ENCODE measurements around the gene GABRR2.

DNA sequence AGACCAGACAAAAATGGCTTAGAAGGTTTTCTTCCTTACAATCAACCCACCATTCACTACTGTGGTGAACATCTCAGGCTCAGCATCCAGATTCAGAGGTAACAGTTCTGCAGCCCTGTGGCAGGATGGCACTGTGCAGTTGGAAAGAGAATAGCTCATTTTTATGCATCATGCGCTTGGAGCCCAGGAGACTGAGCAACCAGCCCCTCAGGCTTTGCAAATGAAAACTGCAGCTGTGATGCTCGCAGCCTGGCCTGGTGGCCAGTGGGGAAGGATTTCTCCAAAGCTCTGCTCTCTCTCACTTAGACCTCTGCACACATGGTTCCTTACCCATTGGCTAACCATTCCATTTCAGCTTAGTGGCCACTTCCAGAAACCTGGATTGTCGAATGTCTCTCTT lies 45.8 kb downstream of the GABRR2 start:
- no peak for TF ChIP-seq RARB (CRISPR knock-in tag; IDR thresholded peaks at IDR 0.05)
- TF ChIP-seq, protein P1, sequence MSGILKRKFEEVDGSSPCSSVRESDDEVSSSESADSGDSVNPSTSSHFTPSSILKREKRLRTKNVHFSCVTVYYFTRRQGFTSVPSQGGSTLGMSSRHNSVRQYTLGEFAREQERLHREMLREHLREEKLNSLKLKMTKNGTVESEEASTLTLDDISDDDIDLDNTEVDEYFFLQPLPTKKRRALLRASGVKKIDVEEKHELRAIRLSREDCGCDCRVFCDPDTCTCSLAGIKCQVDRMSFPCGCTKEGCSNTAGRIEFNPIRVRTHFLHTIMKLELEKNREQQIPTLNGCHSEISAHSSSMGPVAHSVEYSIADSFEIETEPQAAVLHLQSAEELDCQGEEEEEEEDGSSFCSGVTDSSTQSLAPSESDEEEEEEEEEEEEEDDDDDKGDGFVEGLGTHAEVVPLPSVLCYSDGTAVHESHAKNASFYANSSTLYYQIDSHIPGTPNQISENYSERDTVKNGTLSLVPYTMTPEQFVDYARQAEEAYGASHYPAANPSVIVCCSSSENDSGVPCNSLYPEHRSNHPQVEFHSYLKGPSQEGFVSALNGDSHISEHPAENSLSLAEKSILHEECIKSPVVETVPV (CRISPR knock-in tag; IDR thresholded peaks at IDR 0.05): no peak
- TF ChIP-seq ZFP30 (CRISPR knock-in tag; IDR thresholded peaks at IDR 0.05): no peak
- TF ChIP-seq, protein P2, sequence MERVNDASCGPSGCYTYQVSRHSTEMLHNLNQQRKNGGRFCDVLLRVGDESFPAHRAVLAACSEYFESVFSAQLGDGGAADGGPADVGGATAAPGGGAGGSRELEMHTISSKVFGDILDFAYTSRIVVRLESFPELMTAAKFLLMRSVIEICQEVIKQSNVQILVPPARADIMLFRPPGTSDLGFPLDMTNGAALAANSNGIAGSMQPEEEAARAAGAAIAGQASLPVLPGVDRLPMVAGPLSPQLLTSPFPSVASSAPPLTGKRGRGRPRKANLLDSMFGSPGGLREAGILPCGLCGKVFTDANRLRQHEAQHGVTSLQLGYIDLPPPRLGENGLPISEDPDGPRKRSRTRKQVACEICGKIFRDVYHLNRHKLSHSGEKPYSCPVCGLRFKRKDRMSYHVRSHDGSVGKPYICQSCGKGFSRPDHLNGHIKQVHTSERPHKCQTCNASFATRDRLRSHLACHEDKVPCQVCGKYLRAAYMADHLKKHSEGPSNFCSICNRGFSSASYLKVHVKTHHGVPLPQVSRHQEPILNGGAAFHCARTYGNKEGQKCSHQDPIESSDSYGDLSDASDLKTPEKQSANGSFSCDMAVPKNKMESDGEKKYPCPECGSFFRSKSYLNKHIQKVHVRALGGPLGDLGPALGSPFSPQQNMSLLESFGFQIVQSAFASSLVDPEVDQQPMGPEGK (CRISPR knock-in tag; IDR thresholded peaks at IDR 0.05; ENCODE audit: borderline replicate concordance): no peak
- no peak for TF ChIP-seq ARNTL (CRISPR knock-in tag; IDR thresholded peaks at IDR 0.05; ENCODE audit: borderline replicate concordance, low read depth)
- no peak for TF ChIP-seq ZC3H10 (CRISPR knock-in tag; IDR thresholded peaks at IDR 0.05)
- TF ChIP-seq ESRRG (CRISPR knock-in tag; IDR thresholded peaks at IDR 0.05): no peak
